ENCODE measurements around the gene RPL22L1. TPM values are rescaled to one million over a fixed set of nuclear protein-coding genes. Genes with fewer than 3 reads are reported as not detected.

RPL22L1 gene
- total RNA-seq, 4 donors from 2014 or later = 76.0 to 344 (median 191) TPM

DNA sequence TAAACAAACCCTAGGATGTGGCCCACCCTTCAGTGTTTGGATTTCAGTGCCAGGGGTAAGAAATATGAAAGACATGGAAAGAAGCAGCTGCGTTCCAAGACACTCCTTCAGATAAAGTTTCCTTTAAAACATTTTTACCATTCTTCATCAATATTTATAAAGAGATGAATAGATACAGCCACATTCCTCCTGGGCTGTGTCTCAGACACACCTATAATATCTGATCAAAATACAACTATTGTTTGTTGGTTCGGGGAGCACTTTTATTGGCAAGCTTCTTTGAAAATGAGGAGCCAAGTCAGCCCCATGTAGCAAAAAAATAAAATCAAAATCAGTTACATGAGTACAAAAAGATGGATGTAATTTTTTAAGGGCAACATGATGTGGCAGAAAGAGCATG, 53.2 kb downstream of the RPL22L1 start:
- WGBS, 2 donors = 88 to 89% methylated on average over 2 of the region's 2 CpGs
- intact Hi-C loops (cut with DNase I) = no loop called here
- Histone ChIP-seq H3K27ac (no peak overlapping the region), H3K4me3 (no peak overlapping the region), H3K9me3 (no peaks in the 10 kb centered on the region), H3K36me3 (no peaks in the 10 kb centered on the region), H3K27me3 (no peaks in the 10 kb centered on the region), H3K4me1 (peaks cover 0 to 7% (median 0%) of the 10 kb centered on the region in 3 donors)
- no peak for DNase-seq
- TF ChIP-seq, protein P1, sequence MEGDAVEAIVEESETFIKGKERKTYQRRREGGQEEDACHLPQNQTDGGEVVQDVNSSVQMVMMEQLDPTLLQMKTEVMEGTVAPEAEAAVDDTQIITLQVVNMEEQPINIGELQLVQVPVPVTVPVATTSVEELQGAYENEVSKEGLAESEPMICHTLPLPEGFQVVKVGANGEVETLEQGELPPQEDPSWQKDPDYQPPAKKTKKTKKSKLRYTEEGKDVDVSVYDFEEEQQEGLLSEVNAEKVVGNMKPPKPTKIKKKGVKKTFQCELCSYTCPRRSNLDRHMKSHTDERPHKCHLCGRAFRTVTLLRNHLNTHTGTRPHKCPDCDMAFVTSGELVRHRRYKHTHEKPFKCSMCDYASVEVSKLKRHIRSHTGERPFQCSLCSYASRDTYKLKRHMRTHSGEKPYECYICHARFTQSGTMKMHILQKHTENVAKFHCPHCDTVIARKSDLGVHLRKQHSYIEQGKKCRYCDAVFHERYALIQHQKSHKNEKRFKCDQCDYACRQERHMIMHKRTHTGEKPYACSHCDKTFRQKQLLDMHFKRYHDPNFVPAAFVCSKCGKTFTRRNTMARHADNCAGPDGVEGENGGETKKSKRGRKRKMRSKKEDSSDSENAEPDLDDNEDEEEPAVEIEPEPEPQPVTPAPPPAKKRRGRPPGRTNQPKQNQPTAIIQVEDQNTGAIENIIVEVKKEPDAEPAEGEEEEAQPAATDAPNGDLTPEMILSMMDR (IDR thresholded peaks at IDR 0.05) = no peak
- no peak for TF ChIP-seq POLR2A (IDR thresholded peaks at IDR 0.05)

DNA sequence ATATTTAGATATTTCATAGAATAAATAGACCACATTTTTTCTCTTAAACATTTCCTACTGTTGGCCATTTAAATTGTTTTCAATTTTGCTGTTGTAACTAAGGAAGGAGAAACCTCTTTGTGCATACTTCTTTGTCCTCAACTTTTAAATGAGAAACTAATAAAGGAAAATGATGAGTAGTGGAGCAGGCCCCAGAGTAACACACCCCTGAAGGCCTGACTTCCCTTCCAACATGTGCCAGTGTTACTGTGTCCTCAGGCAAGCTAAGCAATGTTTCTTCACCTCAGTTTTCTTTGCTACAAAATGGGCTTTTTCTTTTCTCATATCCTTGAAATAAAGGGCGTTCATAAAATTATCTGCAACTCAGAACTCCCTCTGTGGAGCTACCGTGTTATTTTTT, 53.7 kb downstream of the RPL22L1 start:
- Histone ChIP-seq H3K27me3 (no peaks in the 10 kb centered on the region), H3K27ac (no peak overlapping the region), H3K36me3 (no peaks in the 10 kb centered on the region), H3K4me3 (no peak overlapping the region), H3K4me1 (peaks cover 0 to 12% (median 0%) of the 10 kb centered on the region in 3 donors), H3K9me3 (no peaks in the 10 kb centered on the region)
- intact Hi-C loops (cut with DNase I) = no loop called here
- DNase-seq = no peak
- WGBS, 2 donors = 68 to 97% methylated on average over 2 of the region's 2 CpGs
- TF ChIP-seq, protein P1 (IDR thresholded peaks at IDR 0.05) = no peak
- TF ChIP-seq POLR2A (IDR thresholded peaks at IDR 0.05) = no peak

DNA sequence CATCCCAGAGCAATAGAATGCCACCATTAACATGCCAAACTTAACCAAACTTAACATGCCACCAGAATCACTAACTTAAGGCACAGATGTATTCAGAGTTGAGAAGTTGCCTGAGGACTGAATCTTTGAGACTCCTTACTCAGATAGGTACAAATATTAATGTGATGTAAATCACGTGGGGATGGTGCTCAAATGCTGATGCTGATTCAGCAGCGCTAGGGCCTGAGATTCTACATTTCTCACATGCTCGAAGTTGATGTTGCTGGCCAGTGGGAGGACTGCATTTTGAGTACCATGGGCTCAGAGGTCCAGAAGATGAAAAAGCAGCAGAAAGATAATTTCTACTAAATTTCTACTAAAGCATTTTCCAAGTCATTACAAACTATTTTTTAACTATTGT, 54.1 kb downstream of the RPL22L1 start:
- Histone ChIP-seq H3K27ac (no peak overlapping the region), H3K4me3 (no peak overlapping the region), H3K4me1 (peaks cover 0 to 13% (median 0%) of the 10 kb centered on the region in 3 donors), H3K27me3 (no peaks in the 10 kb centered on the region), H3K9me3 (no peaks in the 10 kb centered on the region), H3K36me3 (no peaks in the 10 kb centered on the region)
- WGBS, 2 donors = 66 to 76% methylated on average over 3 of the region's 3 CpGs
- no peak for DNase-seq
- intact Hi-C loops (cut with DNase I) = no loop called here
- TF ChIP-seq POLR2A (IDR thresholded peaks at IDR 0.05) = no peak
- TF ChIP-seq, protein P1 (IDR thresholded peaks at IDR 0.05) = no peak

DNA sequence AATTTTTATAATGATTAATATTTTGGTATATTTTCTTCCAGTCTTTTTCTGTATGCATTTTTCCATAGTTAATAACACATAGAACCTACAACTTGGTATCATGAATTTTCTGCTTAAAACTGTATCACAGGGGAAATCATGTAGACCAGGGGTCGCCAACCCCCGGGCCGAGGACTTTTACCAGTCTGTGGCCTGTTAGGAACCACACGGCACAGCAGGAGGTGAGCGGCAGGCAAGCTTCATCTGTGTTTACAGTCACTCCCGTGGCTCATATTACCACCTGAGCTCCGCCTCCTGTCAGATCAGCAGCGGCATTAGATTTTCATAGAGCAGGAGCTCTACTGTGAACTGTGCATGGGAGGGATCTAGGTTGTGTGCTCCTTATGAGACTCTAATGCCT, 54.7 kb downstream of the RPL22L1 start:
- Histone ChIP-seq H3K36me3 (no peaks in the 10 kb centered on the region), H3K4me3 (no peak overlapping the region), H3K27ac (no peak overlapping the region), H3K4me1 (peaks cover 0 to 13% (median 0%) of the 10 kb centered on the region in 3 donors), H3K9me3 (no peaks in the 10 kb centered on the region), H3K27me3 (no peaks in the 10 kb centered on the region)
- intact Hi-C loops (cut with DNase I) = no loop called here
- no peak for DNase-seq
- WGBS, 2 donors = 31 to 32% methylated on average over 3 to 5 of the region's 8 CpGs
- TF ChIP-seq POLR2A (IDR thresholded peaks at IDR 0.05) = no peak
- TF ChIP-seq, protein P1 (IDR thresholded peaks at IDR 0.05) = no peak

Other genes with a start within 250 kb of the RPL22L1 start
- gene EIF5A2, start 38.4 kb upstream of the RPL22L1 start, total RNA-seq = 1 to 10 TPM; 2.3 to 6.0 (median 2.6) TPM
- not detected for gene SLC2A2, start 156.5 kb upstream of the RPL22L1 start, total RNA-seq